H9 (cell line): ENCODE measurements around the gene AATK. TPM values are rescaled to one million over a fixed set of nuclear protein-coding genes. Genes with fewer than 3 reads are reported as not detected.

Experiments
- DNase-seq: peaks from one replicate; pipeline ENCODE4 v3.0.0-alpha.2; 2017
- H2AFZ ChIP-seq: one replicate; pipeline ENCODE4 v1.6.1; 2013; ENCODE audit warnings: mild to moderate bottlenecking, low read length, control low read depth, moderate library complexity
- H2AK5ac ChIP-seq: 2 replicates; pipeline ENCODE4 v1.6.1; 2013; ENCODE audit warnings: low read length, control low read depth, mixed read lengths; ENCODE audit not compliant: insufficient read length
- H2BK120ac ChIP-seq: one replicate; pipeline ENCODE4 v1.6.1; 2013; ENCODE audit warnings: low read depth, mild to moderate bottlenecking, low read length, control low read depth, inconsistent platforms; ENCODE audit not compliant: poor library complexity, severe bottlenecking
- H2BK12ac ChIP-seq: 2 replicates; pipeline ENCODE4 v1.6.1; 2013; ENCODE audit warnings: low read length, control low read depth, mixed read lengths, low read depth; ENCODE audit not compliant: insufficient read length
- H2BK15ac ChIP-seq: 2 replicates; pipeline ENCODE4 v1.6.1; 2013; ENCODE audit warnings: low read depth, low read length, control low read depth
- H2BK20ac ChIP-seq: one replicate; pipeline ENCODE4 v1.6.1; 2013; ENCODE audit warnings: low read depth, mild to moderate bottlenecking, low read length, control low read depth, inconsistent platforms; ENCODE audit not compliant: poor library complexity, severe bottlenecking
- H2BK5ac ChIP-seq: 2 replicates; pipeline ENCODE4 v1.6.1; 2013; ENCODE audit warnings: low read length, control low read depth, mixed read lengths; ENCODE audit not compliant: insufficient read length
- H3K14ac ChIP-seq: 2 replicates; pipeline ENCODE4 v1.6.1; 2013; ENCODE audit warnings: low read length, control low read depth; ENCODE audit not compliant: insufficient read depth
- H3K18ac ChIP-seq: 2 replicates; pipeline ENCODE4 v1.6.1; 2013; ENCODE audit warnings: low read depth, mild to moderate bottlenecking, mixed read lengths, low read length, control low read depth; ENCODE audit not compliant: insufficient read length
- H3K23ac ChIP-seq: 2 replicates; pipeline ENCODE4 v1.6.1; 2013; ENCODE audit warnings: low read length, control low read depth, mixed read lengths, low read depth; ENCODE audit not compliant: insufficient read length
- H3K23me2 ChIP-seq: 2 replicates; pipeline ENCODE4 v1.6.1; 2013; ENCODE audit warnings: low read depth, mild to moderate bottlenecking, mixed read lengths, low read length, control low read depth; ENCODE audit not compliant: insufficient read length, poor library complexity, severe bottlenecking
- H3K27ac ChIP-seq: 2 replicates; pipeline ENCODE4 v1.5.1; 2013; ENCODE audit warnings: low read length, control low read depth, mixed read lengths, low read depth; ENCODE audit not compliant: insufficient read length
- H3K27me3 ChIP-seq: 2 replicates; pipeline ENCODE4 v1.6.1; 2013; ENCODE audit warnings: low read length, control low read depth, inconsistent platforms; ENCODE audit not compliant: insufficient read depth
- H3K4ac ChIP-seq: 2 replicates; pipeline ENCODE4 v1.6.1; 2013; ENCODE audit warnings: low read depth, mild to moderate bottlenecking, control low read depth, inconsistent platforms, low read length, moderate library complexity
- H3K4me1 ChIP-seq: 2 replicates; pipeline ENCODE4 v1.6.1; 2013; ENCODE audit warnings: low read length, control low read depth, inconsistent platforms; ENCODE audit not compliant: insufficient read depth
- H3K4me2 ChIP-seq: 2 replicates; pipeline ENCODE4 v1.6.1; 2013; ENCODE audit warnings: low read length, control low read depth, mixed read lengths; ENCODE audit not compliant: insufficient read length, insufficient read depth
- H3K56ac ChIP-seq: 2 replicates; pipeline ENCODE4 v1.6.1; 2013; ENCODE audit warnings: low read depth, mild to moderate bottlenecking, mixed read lengths, low read length, control low read depth; ENCODE audit not compliant: insufficient read length
- H3K79me1 ChIP-seq: 2 replicates; pipeline ENCODE4 v1.6.1; 2013; ENCODE audit warnings: low read depth, mild to moderate bottlenecking, moderate library complexity, low read length, control low read depth, inconsistent platforms; ENCODE audit not compliant: insufficient read depth, poor library complexity, severe bottlenecking
- H3K79me2 ChIP-seq: 2 replicates; pipeline ENCODE4 v1.6.1; 2013; ENCODE audit warnings: low read length, control low read depth, inconsistent platforms; ENCODE audit not compliant: insufficient read depth
- H3K9ac ChIP-seq: 2 replicates; pipeline ENCODE4 v1.6.1; 2013; ENCODE audit warnings: low read length, control low read depth, mixed read lengths; ENCODE audit not compliant: insufficient read length; ENCODE audit errors: extremely low read depth
- H3K9me3 ChIP-seq: one replicate; pipeline ENCODE4 v1.6.1; 2013; ENCODE audit warnings: low read depth, low read length, inconsistent platforms; ENCODE audit not compliant: control insufficient read depth
- H3T11ph ChIP-seq: one replicate; pipeline ENCODE4 v1.6.1; 2013; ENCODE audit warnings: mild to moderate bottlenecking, low read length, control low read depth, inconsistent platforms
- H4K20me1 ChIP-seq: one replicate; pipeline ENCODE4 v1.6.1; 2013; ENCODE audit not compliant: control insufficient read depth, insufficient read length, insufficient read depth
- H4K5ac ChIP-seq: 2 replicates; pipeline ENCODE4 v1.6.1; 2013; ENCODE audit warnings: low read depth, mild to moderate bottlenecking, mixed read lengths, low read length, control low read depth; ENCODE audit not compliant: insufficient read length
- H4K8ac ChIP-seq: replicated peaks from 2 replicates; pipeline ENCODE4 v1.6.1; 2013; ENCODE audit warnings: low read length, control low read depth, mixed read lengths, low read depth; ENCODE audit not compliant: insufficient read length
- H4K91ac ChIP-seq: 2 replicates; pipeline ENCODE4 v1.6.1; 2013; ENCODE audit warnings: low read depth, mild to moderate bottlenecking, moderate library complexity, mixed read lengths, low read length, control low read depth; ENCODE audit not compliant: insufficient read length
- H3K27ac Mint-ChIP-seq, 3 experiments: 2 replicates in 2 of 3; 3 replicates in 1 of 3; pipeline ENCODE4 v1.8.0; 2020 to 2021; ENCODE audit warnings: mixed read lengths in 3 of 3, mild to moderate bottlenecking in 1 of 3, moderate library complexity in 1 of 3
- H3K27me3 Mint-ChIP-seq: 2 replicates; pipeline ENCODE4 v1.8.0; 2021; ENCODE audit warnings: low read depth, mild to moderate bottlenecking, moderate library complexity, mixed read lengths
- H3K36me3 Mint-ChIP-seq, 3 experiments: 2 replicates in 2 of 3; 3 replicates in 1 of 3; pipeline ENCODE4 v1.8.0; 2020 to 2021; ENCODE audit warnings: low read depth in 3 of 3, mixed read lengths in 3 of 3; ENCODE audit not compliant: insufficient read depth in 1 of 3
- H3K4me1 Mint-ChIP-seq, 2 experiments: 2 replicates each; pipeline ENCODE4 v1.8.0; 2020; ENCODE audit warnings: mixed read lengths in 2 of 2
- H3K4me3 Mint-ChIP-seq, 2 experiments: 2 replicates in 1 of 2; 3 replicates in 1 of 2; pipeline ENCODE4 v1.8.0; 2020 to 2021; ENCODE audit warnings: mild to moderate bottlenecking in 2 of 2, mixed read lengths in 2 of 2, moderate library complexity in 1 of 2
- H3K9me3 Mint-ChIP-seq, 2 experiments: 2 replicates in 1 of 2; 3 replicates in 1 of 2; pipeline ENCODE4 v1.8.0; 2020; ENCODE audit warnings: mild to moderate bottlenecking in 2 of 2, mixed read lengths in 2 of 2, moderate library complexity in 1 of 2
- CTCF ChIP-seq: fragments of 200-600 bp; sonication (generic); conservative IDR thresholded peaks from 3 replicates; pipeline ENCODE4 v1.8.0; 2021; ENCODE audit warnings: antibody characterized with exemption, mild to moderate bottlenecking
- WGBS: extraction: QIAGEN DNeasy Blood & Tissue Kit; methylation state at CpG from one replicate; pipeline ENCODE4 v1.1.7; 2013; ENCODE audit warnings: missing lambda C conversion rate, low lambda C conversion rate, mixed read lengths; ENCODE audit not compliant: insufficient read length; ENCODE audit errors: extremely low coverage; 5-methylcytosine and 5-hydroxymethylcytosine counted together
- total RNA-seq: library from RNA; stranded (reverse); gene quantifications from 2 replicates; pipeline ENCODE4 v1.2.1, GENCODE V29; 2021

Gene AATK
- total RNA-seq, 1 experiment from 2014 or later, result 2.4 TPM

GRCh38 chr17:81161972-81162371 lies 4.0 kb downstream of the AATK start:
- Histone ChIP-seq H3K9ac (no peak overlapping the region), H4K5ac (no peak overlapping the region), H2BK15ac (no peak overlapping the region), H2BK12ac (no peak overlapping the region), H2AK5ac (no peak overlapping the region), H4K8ac (no peak overlapping the region), H3K27ac (no peak overlapping the region), H3K56ac (no peak overlapping the region), H3K18ac (no peak overlapping the region), H4K91ac (no peak overlapping the region), H3K79me2 (no peaks in the 10 kb centered on the region), H3K27me3 (no peaks in the 10 kb centered on the region), H2BK120ac (no peak overlapping the region), H2BK5ac (no peak overlapping the region), H4K20me1 (peaks cover 4% of the 10 kb centered on the region), H3K23ac (no peak overlapping the region), H3K79me1 (no peaks in the 10 kb centered on the region), H3T11ph (no peak overlapping the region), H3K23me2 (peaks cover 3% of the 10 kb centered on the region), H3K4me2 (no peak overlapping the region), H3K4ac (no peak overlapping the region), H3K9me3 (no peaks in the 10 kb centered on the region), H2AFZ (no peak overlapping the region), H3K14ac (no peak overlapping the region), H3K4me1 (no peaks in the 10 kb centered on the region), H2BK20ac (no peak overlapping the region)
- Mint-ChIP-seq H3K27ac (no peak overlapping the region; a peak in 1 of 7 replicates), H3K4me1 (no peaks in the 10 kb centered on the region), H3K4me3 (no peak overlapping the region), H3K36me3 (no peaks in the 10 kb centered on the region), H3K27me3 (peaks cover 4% of the 10 kb centered on the region), H3K9me3 (no peaks in the 10 kb centered on the region)
- no peak for DNase-seq
- no CpG with 5 or more reads among the region's 16 CpGs for WGBS
- TF ChIP-seq CTCF, result no peak
